Neuronal stem cell (in vitro differentiated cells): Measurements from ENCODE around the gene RAB3A.

Source experiments
- DNase-seq: peaks from one replicate; pipeline ENCODE4 v3.0.0-alpha.2; 2013; ENCODE audit warnings: low spot score
- H2AFZ ChIP-seq: one replicate; pipeline ENCODE4 v1.6.1; 2013; ENCODE audit warnings: mild to moderate bottlenecking, low read length, inconsistent platforms
- H2AK5ac ChIP-seq: 2 replicates; pipeline ENCODE4 v1.6.1; 2013; ENCODE audit warnings: low read depth, mild to moderate bottlenecking, inconsistent platforms, low read length, moderate library complexity, mixed read lengths
- H2BK120ac ChIP-seq: 2 replicates; pipeline ENCODE4 v1.6.1; 2013; ENCODE audit warnings: low read depth, mild to moderate bottlenecking, inconsistent platforms, low read length, moderate library complexity, mixed read lengths
- H2BK12ac ChIP-seq: one replicate; pipeline ENCODE4 v1.6.1; 2013; ENCODE audit warnings: low read length, inconsistent platforms
- H2BK15ac ChIP-seq: 2 replicates; pipeline ENCODE4 v1.6.1; 2013; ENCODE audit warnings: mild to moderate bottlenecking, low read length, inconsistent platforms, mixed read lengths
- H2BK5ac ChIP-seq: one replicate; pipeline ENCODE4 v1.6.1; 2013; ENCODE audit warnings: inconsistent platforms, mild to moderate bottlenecking, low read length, moderate library complexity
- H3K14ac ChIP-seq: one replicate; pipeline ENCODE4 v1.6.1; 2013; ENCODE audit warnings: low read length, inconsistent platforms
- H3K18ac ChIP-seq: 2 replicates; pipeline ENCODE4 v1.6.1; 2013; ENCODE audit warnings: low read length, inconsistent platforms
- H3K23ac ChIP-seq: 2 replicates; pipeline ENCODE4 v1.6.1; 2013; ENCODE audit warnings: low read depth, mild to moderate bottlenecking, mixed read lengths, low read length, inconsistent platforms; ENCODE audit not compliant: poor library complexity
- H3K27ac ChIP-seq: replicated peaks from 3 replicates; pipeline ENCODE4 v1.5.1; 2013; ENCODE audit warnings: low read length, inconsistent platforms
- H3K27me3 ChIP-seq, 3 experiments: 2 replicates each; pipeline ENCODE4 v1.6.1; 2013; ENCODE audit warnings: low read length in 3 of 3, mild to moderate bottlenecking in 2 of 3, inconsistent platforms in 1 of 3, low read depth in 1 of 3, mixed read lengths in 1 of 3, moderate library complexity in 1 of 3; ENCODE audit not compliant: control insufficient read depth in 3 of 3, insufficient read depth in 3 of 3
- H3K36me3 ChIP-seq, 2 donors: replicated peaks in 1 of 2; 2 replicates each; pipeline ENCODE4 v1.6.1; 2013; ENCODE audit warnings: low read length in 2 of 2; ENCODE audit not compliant: control insufficient read depth in 2 of 2, insufficient read depth in 2 of 2
- H3K4ac ChIP-seq: 2 replicates; pipeline ENCODE4 v1.6.1; 2013; ENCODE audit warnings: inconsistent platforms, mild to moderate bottlenecking, low read length, moderate library complexity
- H3K4me1 ChIP-seq, 2 donors: 1 replicate in 1 of 2; 2 replicates in 1 of 2; pipeline ENCODE4 v1.6.1; 2013; ENCODE audit warnings: low read length in 2 of 2, low read depth in 1 of 2; ENCODE audit not compliant: control insufficient read depth in 2 of 2, insufficient read depth in 1 of 2
- H3K4me2 ChIP-seq: one replicate; pipeline ENCODE4 v1.6.1; 2013; ENCODE audit warnings: mild to moderate bottlenecking, low read length, inconsistent platforms; ENCODE audit not compliant: insufficient read depth, poor library complexity, severe bottlenecking
- H3K4me3 ChIP-seq, 2 donors: 2 replicates each; pipeline ENCODE4 v1.5.1; 2013; ENCODE audit warnings: low read length in 2 of 2, mild to moderate bottlenecking in 2 of 2, inconsistent platforms in 1 of 2, moderate library complexity in 1 of 2
- H3K79me1 ChIP-seq: one replicate; pipeline ENCODE4 v1.6.1; 2013; ENCODE audit warnings: low read depth, mild to moderate bottlenecking, inconsistent platforms, low read length, moderate library complexity
- H3K9ac ChIP-seq: one replicate; pipeline ENCODE4 v1.6.1; 2013; ENCODE audit warnings: mild to moderate bottlenecking, low read depth, low read length, inconsistent platforms; ENCODE audit not compliant: poor library complexity
- H3K9me3 ChIP-seq, 2 donors: replicated peaks in 1 of 2; 2 replicates each; pipeline versions ENCODE3 to v1.6.1; 2013; ENCODE audit warnings: low read length in 2 of 2, mild to moderate bottlenecking in 2 of 2, inconsistent platforms in 1 of 2, low read depth in 1 of 2, mixed read lengths in 1 of 2, moderate library complexity in 1 of 2; ENCODE audit not compliant: control insufficient read depth in 2 of 2, insufficient read depth in 1 of 2
- H4K8ac ChIP-seq: one replicate; pipeline ENCODE4 v1.6.1; 2013; ENCODE audit warnings: low read depth, mild to moderate bottlenecking, inconsistent platforms, low read length, moderate library complexity
- H4K91ac ChIP-seq: one replicate; pipeline ENCODE4 v1.6.1; 2013; ENCODE audit warnings: low read length, low read depth, mild to moderate bottlenecking, inconsistent platforms; ENCODE audit not compliant: poor library complexity
- WGBS, 2 donors: extraction: QIAGEN DNeasy Blood & Tissue Kit; methylation state at CpG; one replicate each; pipeline ENCODE4 v1.1.7; 2013; ENCODE audit warnings: missing lambda C conversion rate in 2 of 2, mixed read lengths in 1 of 2; ENCODE audit not compliant: insufficient read length in 2 of 2, insufficient replicate concordance in 1 of 2; ENCODE audit errors: extremely low coverage in 2 of 2; 5-methylcytosine and 5-hydroxymethylcytosine counted together

RAB3A gene

DNA sequence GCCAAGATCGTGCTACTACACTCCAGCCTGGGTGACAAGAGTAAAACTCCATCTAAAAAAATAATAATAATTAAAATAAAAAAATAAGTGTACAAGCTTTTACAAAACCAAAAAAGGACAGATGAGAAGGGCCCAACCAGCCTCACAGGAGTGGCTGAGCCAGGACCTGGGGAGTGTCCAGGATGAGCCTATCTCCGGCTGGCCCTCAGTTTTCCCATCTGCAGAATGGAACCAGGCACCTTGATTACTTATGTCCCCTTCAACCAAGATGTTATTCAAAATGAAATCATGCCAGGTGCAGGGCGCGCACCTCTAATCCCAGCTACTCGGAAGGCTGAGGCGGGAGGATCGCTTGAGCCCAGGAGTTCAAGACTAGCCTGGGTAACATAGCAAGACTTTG, 39.8 kb downstream of the RAB3A start:
- H3K4me1 ChIP-seq: peaks cover 4 to 8% of the 10 kb centered on the region in 2 donors
- H2BK120ac ChIP-seq: no peak overlapping the region
- H3K14ac ChIP-seq: no peak overlapping the region
- H3K23ac ChIP-seq: no peak overlapping the region
- no peak overlapping the region for H4K91ac ChIP-seq
- peaks cover 6% of the 10 kb centered on the region for H3K79me1 ChIP-seq
- H3K9ac ChIP-seq: no peak overlapping the region
- H2BK5ac ChIP-seq: no peak overlapping the region
- WGBS, 2 donors: no CpG with 5 or more reads among the region's 7 CpGs
- no peaks in the 10 kb centered on the region for H3K27me3 ChIP-seq
- no peak overlapping the region for H3K18ac ChIP-seq
- H3K4me3 ChIP-seq: no peak overlapping the region
- H2BK12ac ChIP-seq: no peak overlapping the region
- no peaks in the 10 kb centered on the region for H3K9me3 ChIP-seq
- no peak overlapping the region for H2AFZ ChIP-seq
- no peak overlapping the region for H2BK15ac ChIP-seq
- no peak overlapping the region for H3K27ac ChIP-seq
- no peak for DNase-seq
- peaks cover 48 to 73% of the 10 kb centered on the region in 2 donors for H3K36me3 ChIP-seq
- H3K4me2 ChIP-seq: no peak overlapping the region
- no peak overlapping the region for H3K4ac ChIP-seq
- no peak overlapping the region for H2AK5ac ChIP-seq
- H4K8ac ChIP-seq: no peak overlapping the region

DNA sequence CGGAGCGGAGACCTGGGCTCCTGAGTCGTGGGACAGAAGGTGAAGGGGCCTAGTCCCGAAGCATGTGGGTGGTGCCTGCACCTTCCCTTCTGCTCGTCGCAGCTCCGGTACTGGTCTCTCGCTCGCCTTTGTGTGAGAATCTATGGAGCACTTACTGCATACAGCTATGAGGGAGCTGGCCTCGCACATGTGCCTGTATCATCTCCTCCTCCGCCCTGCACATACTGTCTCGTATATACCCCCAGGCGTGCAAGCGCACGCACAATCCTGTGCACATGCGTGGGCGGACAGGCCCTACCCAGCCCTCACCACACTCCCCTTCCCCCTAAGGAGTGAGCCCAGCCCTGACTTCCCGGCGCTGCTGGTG, 42.2 kb downstream of the RAB3A start:
- no peak overlapping the region for H2BK120ac ChIP-seq
- no peak overlapping the region for H2AK5ac ChIP-seq
- no peak overlapping the region for H3K27ac ChIP-seq
- no peak for DNase-seq
- H3K27me3 ChIP-seq: no peaks in the 10 kb centered on the region
- H2BK12ac ChIP-seq: no peak overlapping the region
- no peak overlapping the region for H4K8ac ChIP-seq
- peak overlapping the region; percentile 78 for H3K18ac ChIP-seq
- H2BK15ac ChIP-seq: no peak overlapping the region
- H3K23ac ChIP-seq: peak overlapping the region; percentile 8
- H3K36me3 ChIP-seq: peaks cover 37 to 58% of the 10 kb centered on the region in 2 donors
- no peak overlapping the region for H2BK5ac ChIP-seq
- H3K9me3 ChIP-seq: no peaks in the 10 kb centered on the region
- no peak overlapping the region for H3K14ac ChIP-seq
- H3K4me1 ChIP-seq: peaks cover 8 to 20% of the 10 kb centered on the region in 2 donors
- no peak overlapping the region for H4K91ac ChIP-seq
- peak overlapping the region in 1 of 2 donors; percentile 12 for H3K4me3 ChIP-seq
- peaks cover 3% of the 10 kb centered on the region for H3K79me1 ChIP-seq
- WGBS, 2 donors: no CpG with 5 or more reads among the region's 19 CpGs
- H3K4me2 ChIP-seq: peak overlapping the region; percentile 21
- H3K9ac ChIP-seq: peak overlapping the region; percentile 26
- H3K4ac ChIP-seq: no peak overlapping the region
- H2AFZ ChIP-seq: no peak overlapping the region

GRCh38 chr19:18160971-18161635, 42.7 kb downstream of the RAB3A start:
- peak overlapping the region; percentile 90 for H3K18ac ChIP-seq
- H3K4me1 ChIP-seq: peaks cover 8 to 20% of the 10 kb centered on the region in 2 donors
- peak overlapping the region; percentile 84 for H2BK120ac ChIP-seq
- H2BK12ac ChIP-seq: peak overlapping the region; percentile 2
- H3K4ac ChIP-seq: peak overlapping the region; percentile 28
- peak; percentile 66 for DNase-seq
- H4K91ac ChIP-seq: no peak overlapping the region
- H2BK5ac ChIP-seq: no peak overlapping the region
- peak overlapping the region; percentile 77 for H4K8ac ChIP-seq
- H2AFZ ChIP-seq: peak overlapping the region; percentile 79
- H3K79me1 ChIP-seq: peaks cover 7% of the 10 kb centered on the region
- peaks cover 40 to 58% of the 10 kb centered on the region in 2 donors for H3K36me3 ChIP-seq
- no peaks in the 10 kb centered on the region for H3K9me3 ChIP-seq
- H3K4me3 ChIP-seq: peak overlapping the region; percentile 24 to 31
- no CpG with 5 or more reads among the region's 66 CpGs for WGBS, 2 donors
- peak overlapping the region; percentile 31 for H2BK15ac ChIP-seq
- peak overlapping the region; percentile 86 for H3K23ac ChIP-seq
- H3K14ac ChIP-seq: peak overlapping the region; percentile 28
- H3K9ac ChIP-seq: peak overlapping the region; percentile 87
- peak overlapping the region; percentile 32 for H3K4me2 ChIP-seq
- no peaks in the 10 kb centered on the region for H3K27me3 ChIP-seq
- H3K27ac ChIP-seq: no peak overlapping the region
- peak overlapping the region; percentile 95 for H2AK5ac ChIP-seq

GRCh38 chr19:18160493-18160970, 43.3 kb downstream of the RAB3A start:
- no peaks in the 10 kb centered on the region for H3K27me3 ChIP-seq
- H2BK5ac ChIP-seq: no peak overlapping the region
- no peak overlapping the region for H4K91ac ChIP-seq
- H3K14ac ChIP-seq: peak overlapping the region; percentile 28
- H3K4me3 ChIP-seq: peak overlapping the region; percentile 24 to 31
- peak overlapping the region; percentile 77 for H4K8ac ChIP-seq
- H3K4me2 ChIP-seq: no peak overlapping the region
- no peak for DNase-seq
- H3K23ac ChIP-seq: peak overlapping the region; percentile 86
- peaks cover 38 to 54% of the 10 kb centered on the region in 2 donors for H3K36me3 ChIP-seq
- H2AFZ ChIP-seq: peak overlapping the region; percentile 79
- peak overlapping the region; percentile 90 for H3K18ac ChIP-seq
- peaks cover 8 to 20% of the 10 kb centered on the region in 2 donors for H3K4me1 ChIP-seq
- H3K9ac ChIP-seq: peak overlapping the region; percentile 87
- peak overlapping the region; percentile 95 for H2AK5ac ChIP-seq
- H3K79me1 ChIP-seq: peaks cover 7% of the 10 kb centered on the region
- no peak overlapping the region for H3K27ac ChIP-seq
- H2BK12ac ChIP-seq: peak overlapping the region; percentile 2
- peak overlapping the region; percentile 31 for H2BK15ac ChIP-seq
- peak overlapping the region; percentile 84 for H2BK120ac ChIP-seq
- H3K9me3 ChIP-seq: no peaks in the 10 kb centered on the region
- WGBS, 2 donors: no CpG with 5 or more reads among the region's 13 CpGs
- H3K4ac ChIP-seq: peak overlapping the region; percentile 28
